Activated CD8-positive, alpha-beta memory T cell treated with anti-CD3 and anti-CD28 coated beads, Interleukin-2, amount 50 U/mL, for 48 hours (primary cell): ENCODE measurements around the gene HSD17B4.
"Not testable (repeated sequence)": the region's sequence is repeated elsewhere in the genome, so short reads cannot be mapped to it uniquely, and the experiment has no call there.

ENCODE experiments used
- DNase-seq: peaks from one replicate; pipeline ENCODE4 v3.0.0-alpha.2; 2020

The HSD17B4 gene

GRCh38 chr5:119484884-119485283 is 32.6 kb downstream of the HSD17B4 start:
- no peak for DNase-seq

GRCh38 chr5:119501671-119502179 is 49.4 kb downstream of the HSD17B4 start:
- DNase-seq = no peak

GRCh38 chr5:119503939-119504338 is 51.6 kb downstream of the HSD17B4 start:
- not testable (repeated sequence) for DNase-seq

- DNase-seq = no peak
Observed at GRCh38 chr5:119512277-119512676, 60.0 kb downstream of the HSD17B4 start.

- no peak for DNase-seq
Observed at GRCh38 chr5:119515192-119515591, 62.9 kb downstream of the HSD17B4 start.

- DNase-seq = not testable (repeated sequence)
Observed at GRCh38 chr5:119517115-119517514, 64.8 kb downstream of the HSD17B4 start.

- DNase-seq = no peak
Observed at GRCh38 chr5:119521232-119521631, 68.9 kb downstream of the HSD17B4 start.

- DNase-seq = no peak
Observed at GRCh38 chr5:119522841-119523240, 70.5 kb downstream of the HSD17B4 start.

GRCh38 chr5:119524485-119524884 is 72.2 kb downstream of the HSD17B4 start:
- DNase-seq = no peak

GRCh38 chr5:119527351-119527750 is 75.1 kb downstream of the HSD17B4 start:
- DNase-seq = no peak

- DNase-seq = no peak
Observed at GRCh38 chr5:119529811-119530210, 77.5 kb downstream of the HSD17B4 start.

- DNase-seq = no peak
Observed at GRCh38 chr5:119532637-119533036, 80.3 kb downstream of the HSD17B4 start.

- no peak for DNase-seq
Observed at GRCh38 chr5:119537704-119538103, 85.4 kb downstream of the HSD17B4 start.

- no peak for DNase-seq
Observed at GRCh38 chr5:119541716-119542115, 89.4 kb downstream of the HSD17B4 start.

GRCh38 chr5:119551819-119552218 is 99.5 kb downstream of the HSD17B4 start:
- no peak for DNase-seq

GRCh38 chr5:119554597-119554996 is 102.3 kb downstream of the HSD17B4 start:
- DNase-seq = no peak

GRCh38 chr5:119570910-119571309 is 118.6 kb downstream of the HSD17B4 start:
- no peak for DNase-seq

- no peak for DNase-seq
Observed at GRCh38 chr5:119578937-119579336, 126.6 kb downstream of the HSD17B4 start.

GRCh38 chr5:119582987-119583386 is 130.7 kb downstream of the HSD17B4 start:
- DNase-seq = no peak

- no peak for DNase-seq
Observed at GRCh38 chr5:119583684-119584083, 131.4 kb downstream of the HSD17B4 start.
